H9 (cell line): ENCODE measurements around the gene KRT6A. TPM values are rescaled to one million over a fixed set of nuclear protein-coding genes. Genes with fewer than 3 reads are reported as not detected.

ENCODE experiments used
- DNase-seq: peaks from one replicate; pipeline ENCODE4 v3.0.0-alpha.2; 2017
- H2AFZ ChIP-seq: one replicate; pipeline ENCODE4 v1.6.1; 2013; ENCODE audit warnings: mild to moderate bottlenecking, low read length, control low read depth, moderate library complexity
- H2AK5ac ChIP-seq: 2 replicates; pipeline ENCODE4 v1.6.1; 2013; ENCODE audit warnings: low read length, control low read depth, mixed read lengths; ENCODE audit not compliant: insufficient read length
- H2BK120ac ChIP-seq: one replicate; pipeline ENCODE4 v1.6.1; 2013; ENCODE audit warnings: low read depth, mild to moderate bottlenecking, low read length, control low read depth, inconsistent platforms; ENCODE audit not compliant: poor library complexity, severe bottlenecking
- H2BK12ac ChIP-seq: 2 replicates; pipeline ENCODE4 v1.6.1; 2013; ENCODE audit warnings: low read length, control low read depth, mixed read lengths, low read depth; ENCODE audit not compliant: insufficient read length
- H2BK15ac ChIP-seq: 2 replicates; pipeline ENCODE4 v1.6.1; 2013; ENCODE audit warnings: low read depth, low read length, control low read depth
- H2BK20ac ChIP-seq: one replicate; pipeline ENCODE4 v1.6.1; 2013; ENCODE audit warnings: low read depth, mild to moderate bottlenecking, low read length, control low read depth, inconsistent platforms; ENCODE audit not compliant: poor library complexity, severe bottlenecking
- H2BK5ac ChIP-seq: 2 replicates; pipeline ENCODE4 v1.6.1; 2013; ENCODE audit warnings: low read length, control low read depth, mixed read lengths; ENCODE audit not compliant: insufficient read length
- H3K14ac ChIP-seq: 2 replicates; pipeline ENCODE4 v1.6.1; 2013; ENCODE audit warnings: low read length, control low read depth; ENCODE audit not compliant: insufficient read depth
- H3K18ac ChIP-seq: 2 replicates; pipeline ENCODE4 v1.6.1; 2013; ENCODE audit warnings: low read depth, mild to moderate bottlenecking, mixed read lengths, low read length, control low read depth; ENCODE audit not compliant: insufficient read length
- H3K23ac ChIP-seq: 2 replicates; pipeline ENCODE4 v1.6.1; 2013; ENCODE audit warnings: low read length, control low read depth, mixed read lengths, low read depth; ENCODE audit not compliant: insufficient read length
- H3K23me2 ChIP-seq: 2 replicates; pipeline ENCODE4 v1.6.1; 2013; ENCODE audit warnings: low read depth, mild to moderate bottlenecking, mixed read lengths, low read length, control low read depth; ENCODE audit not compliant: insufficient read length, poor library complexity, severe bottlenecking
- H3K27ac ChIP-seq: 2 replicates; pipeline ENCODE4 v1.5.1; 2013; ENCODE audit warnings: low read length, control low read depth, mixed read lengths, low read depth; ENCODE audit not compliant: insufficient read length
- H3K27me3 ChIP-seq: 2 replicates; pipeline ENCODE4 v1.6.1; 2013; ENCODE audit warnings: low read length, control low read depth, inconsistent platforms; ENCODE audit not compliant: insufficient read depth
- H3K4ac ChIP-seq: 2 replicates; pipeline ENCODE4 v1.6.1; 2013; ENCODE audit warnings: low read depth, mild to moderate bottlenecking, control low read depth, inconsistent platforms, low read length, moderate library complexity
- H3K4me1 ChIP-seq: 2 replicates; pipeline ENCODE4 v1.6.1; 2013; ENCODE audit warnings: low read length, control low read depth, inconsistent platforms; ENCODE audit not compliant: insufficient read depth
- H3K4me2 ChIP-seq: 2 replicates; pipeline ENCODE4 v1.6.1; 2013; ENCODE audit warnings: low read length, control low read depth, mixed read lengths; ENCODE audit not compliant: insufficient read length, insufficient read depth
- H3K56ac ChIP-seq: 2 replicates; pipeline ENCODE4 v1.6.1; 2013; ENCODE audit warnings: low read depth, mild to moderate bottlenecking, mixed read lengths, low read length, control low read depth; ENCODE audit not compliant: insufficient read length
- H3K79me1 ChIP-seq: 2 replicates; pipeline ENCODE4 v1.6.1; 2013; ENCODE audit warnings: low read depth, mild to moderate bottlenecking, moderate library complexity, low read length, control low read depth, inconsistent platforms; ENCODE audit not compliant: insufficient read depth, poor library complexity, severe bottlenecking
- H3K79me2 ChIP-seq: 2 replicates; pipeline ENCODE4 v1.6.1; 2013; ENCODE audit warnings: low read length, control low read depth, inconsistent platforms; ENCODE audit not compliant: insufficient read depth
- H3K9ac ChIP-seq: 2 replicates; pipeline ENCODE4 v1.6.1; 2013; ENCODE audit warnings: low read length, control low read depth, mixed read lengths; ENCODE audit not compliant: insufficient read length; ENCODE audit errors: extremely low read depth
- H3K9me3 ChIP-seq: one replicate; pipeline ENCODE4 v1.6.1; 2013; ENCODE audit warnings: low read depth, low read length, inconsistent platforms; ENCODE audit not compliant: control insufficient read depth
- H3T11ph ChIP-seq: one replicate; pipeline ENCODE4 v1.6.1; 2013; ENCODE audit warnings: mild to moderate bottlenecking, low read length, control low read depth, inconsistent platforms
- H4K20me1 ChIP-seq: one replicate; pipeline ENCODE4 v1.6.1; 2013; ENCODE audit not compliant: control insufficient read depth, insufficient read length, insufficient read depth
- H4K5ac ChIP-seq: 2 replicates; pipeline ENCODE4 v1.6.1; 2013; ENCODE audit warnings: low read depth, mild to moderate bottlenecking, mixed read lengths, low read length, control low read depth; ENCODE audit not compliant: insufficient read length
- H4K8ac ChIP-seq: replicated peaks from 2 replicates; pipeline ENCODE4 v1.6.1; 2013; ENCODE audit warnings: low read length, control low read depth, mixed read lengths, low read depth; ENCODE audit not compliant: insufficient read length
- H4K91ac ChIP-seq: 2 replicates; pipeline ENCODE4 v1.6.1; 2013; ENCODE audit warnings: low read depth, mild to moderate bottlenecking, moderate library complexity, mixed read lengths, low read length, control low read depth; ENCODE audit not compliant: insufficient read length
- H3K27ac Mint-ChIP-seq, 3 experiments: 2 replicates in 2 of 3; 3 replicates in 1 of 3; pipeline ENCODE4 v1.8.0; 2020 to 2021; ENCODE audit warnings: mixed read lengths in 3 of 3, mild to moderate bottlenecking in 1 of 3, moderate library complexity in 1 of 3
- H3K27me3 Mint-ChIP-seq: 2 replicates; pipeline ENCODE4 v1.8.0; 2021; ENCODE audit warnings: low read depth, mild to moderate bottlenecking, moderate library complexity, mixed read lengths
- H3K36me3 Mint-ChIP-seq, 3 experiments: 2 replicates in 2 of 3; 3 replicates in 1 of 3; pipeline ENCODE4 v1.8.0; 2020 to 2021; ENCODE audit warnings: low read depth in 3 of 3, mixed read lengths in 3 of 3; ENCODE audit not compliant: insufficient read depth in 1 of 3
- H3K4me1 Mint-ChIP-seq, 2 experiments: 2 replicates each; pipeline ENCODE4 v1.8.0; 2020; ENCODE audit warnings: mixed read lengths in 2 of 2
- H3K4me3 Mint-ChIP-seq, 2 experiments: 2 replicates in 1 of 2; 3 replicates in 1 of 2; pipeline ENCODE4 v1.8.0; 2020 to 2021; ENCODE audit warnings: mild to moderate bottlenecking in 2 of 2, mixed read lengths in 2 of 2, moderate library complexity in 1 of 2
- H3K9me3 Mint-ChIP-seq, 2 experiments: 2 replicates in 1 of 2; 3 replicates in 1 of 2; pipeline ENCODE4 v1.8.0; 2020; ENCODE audit warnings: mild to moderate bottlenecking in 2 of 2, mixed read lengths in 2 of 2, moderate library complexity in 1 of 2
- WGBS: extraction: QIAGEN DNeasy Blood & Tissue Kit; methylation state at CpG from one replicate; pipeline ENCODE4 v1.1.7; 2013; ENCODE audit warnings: missing lambda C conversion rate, low lambda C conversion rate, mixed read lengths; ENCODE audit not compliant: insufficient read length; ENCODE audit errors: extremely low coverage; 5-methylcytosine and 5-hydroxymethylcytosine counted together
- total RNA-seq: library from RNA; stranded (reverse); gene quantifications from 2 replicates; pipeline ENCODE4 v1.2.1, GENCODE V29; 2021
- TF ChIP-seq, protein P1 (sequence below): fragments of 200-600 bp; sonication (generic); conservative IDR thresholded peaks from 3 replicates; pipeline ENCODE4 v1.8.0; 2021; ENCODE audit warnings: antibody characterized with exemption, mild to moderate bottlenecking

KRT6A gene
- total RNA-seq, 1 experiment from 2014 or later: not detected

- Mint-ChIP-seq H3K4me3 (no peak overlapping the region), H3K36me3 (no peaks in the 10 kb centered on the region; a peak in 1 of 7 replicates), H3K27ac (no peak overlapping the region), H3K27me3 (peaks cover 2% of the 10 kb centered on the region), H3K4me1 (no peaks in the 10 kb centered on the region), H3K9me3 (peaks cover 4 to 14% of the 10 kb centered on the region in 2 experiments; a peak in 4 of 5 replicates)
- Histone ChIP-seq H3K79me1 (no peaks in the 10 kb centered on the region), H3K14ac (no peak overlapping the region), H3K56ac (no peak overlapping the region), H2AFZ (no peak overlapping the region), H2BK15ac (no peak overlapping the region), H3T11ph (no peak overlapping the region), H2BK5ac (no peak overlapping the region), H2BK20ac (no peak overlapping the region), H3K9ac (no peak overlapping the region), H3K4ac (no peak overlapping the region), H3K79me2 (no peaks in the 10 kb centered on the region), H3K9me3 (no peaks in the 10 kb centered on the region), H3K23me2 (no peaks in the 10 kb centered on the region), H3K4me1 (no peaks in the 10 kb centered on the region), H4K91ac (no peak overlapping the region), H3K4me2 (no peak overlapping the region), H3K18ac (no peak overlapping the region), H4K5ac (no peak overlapping the region), H3K27ac (no peak overlapping the region), H4K8ac (no peak overlapping the region), H2AK5ac (no peak overlapping the region), H4K20me1 (no peaks in the 10 kb centered on the region), H3K23ac (no peak overlapping the region), H3K27me3 (no peaks in the 10 kb centered on the region), H2BK120ac (no peak overlapping the region), H2BK12ac (no peak overlapping the region)
- no peak for DNase-seq
- WGBS: no CpG with 5 or more reads among the region's 4 CpGs
- TF ChIP-seq, protein P1, sequence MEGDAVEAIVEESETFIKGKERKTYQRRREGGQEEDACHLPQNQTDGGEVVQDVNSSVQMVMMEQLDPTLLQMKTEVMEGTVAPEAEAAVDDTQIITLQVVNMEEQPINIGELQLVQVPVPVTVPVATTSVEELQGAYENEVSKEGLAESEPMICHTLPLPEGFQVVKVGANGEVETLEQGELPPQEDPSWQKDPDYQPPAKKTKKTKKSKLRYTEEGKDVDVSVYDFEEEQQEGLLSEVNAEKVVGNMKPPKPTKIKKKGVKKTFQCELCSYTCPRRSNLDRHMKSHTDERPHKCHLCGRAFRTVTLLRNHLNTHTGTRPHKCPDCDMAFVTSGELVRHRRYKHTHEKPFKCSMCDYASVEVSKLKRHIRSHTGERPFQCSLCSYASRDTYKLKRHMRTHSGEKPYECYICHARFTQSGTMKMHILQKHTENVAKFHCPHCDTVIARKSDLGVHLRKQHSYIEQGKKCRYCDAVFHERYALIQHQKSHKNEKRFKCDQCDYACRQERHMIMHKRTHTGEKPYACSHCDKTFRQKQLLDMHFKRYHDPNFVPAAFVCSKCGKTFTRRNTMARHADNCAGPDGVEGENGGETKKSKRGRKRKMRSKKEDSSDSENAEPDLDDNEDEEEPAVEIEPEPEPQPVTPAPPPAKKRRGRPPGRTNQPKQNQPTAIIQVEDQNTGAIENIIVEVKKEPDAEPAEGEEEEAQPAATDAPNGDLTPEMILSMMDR: no peak
Observed at GRCh38 chr12:52469853-52470252, 23.2 kb downstream of the KRT6A start.
